Transverse colon (tissue), 3 donors: ENCODE data around the gene WDR26.
"Not testable (repeated sequence)": the region's sequence is repeated elsewhere in the genome, so short reads cannot be mapped to it uniquely, and the experiment has no call there.

ENCODE experiments used
- EP300 ChIP-seq: sonication (generic); formaldehyde crosslinking; IDR thresholded peaks from one replicate; pipeline ENCODE4 v1.6.1; 2017; ENCODE audit warnings: antibody characterized with exemption, low read depth
- POLR2AphosphoS5 ChIP-seq, 3 donors: sonication (generic); formaldehyde crosslinking; IDR thresholded peaks; one replicate each; pipeline ENCODE4 v1.6.1; 2016; ENCODE audit warnings: antibody characterized with exemption in 3 of 3

DNA sequence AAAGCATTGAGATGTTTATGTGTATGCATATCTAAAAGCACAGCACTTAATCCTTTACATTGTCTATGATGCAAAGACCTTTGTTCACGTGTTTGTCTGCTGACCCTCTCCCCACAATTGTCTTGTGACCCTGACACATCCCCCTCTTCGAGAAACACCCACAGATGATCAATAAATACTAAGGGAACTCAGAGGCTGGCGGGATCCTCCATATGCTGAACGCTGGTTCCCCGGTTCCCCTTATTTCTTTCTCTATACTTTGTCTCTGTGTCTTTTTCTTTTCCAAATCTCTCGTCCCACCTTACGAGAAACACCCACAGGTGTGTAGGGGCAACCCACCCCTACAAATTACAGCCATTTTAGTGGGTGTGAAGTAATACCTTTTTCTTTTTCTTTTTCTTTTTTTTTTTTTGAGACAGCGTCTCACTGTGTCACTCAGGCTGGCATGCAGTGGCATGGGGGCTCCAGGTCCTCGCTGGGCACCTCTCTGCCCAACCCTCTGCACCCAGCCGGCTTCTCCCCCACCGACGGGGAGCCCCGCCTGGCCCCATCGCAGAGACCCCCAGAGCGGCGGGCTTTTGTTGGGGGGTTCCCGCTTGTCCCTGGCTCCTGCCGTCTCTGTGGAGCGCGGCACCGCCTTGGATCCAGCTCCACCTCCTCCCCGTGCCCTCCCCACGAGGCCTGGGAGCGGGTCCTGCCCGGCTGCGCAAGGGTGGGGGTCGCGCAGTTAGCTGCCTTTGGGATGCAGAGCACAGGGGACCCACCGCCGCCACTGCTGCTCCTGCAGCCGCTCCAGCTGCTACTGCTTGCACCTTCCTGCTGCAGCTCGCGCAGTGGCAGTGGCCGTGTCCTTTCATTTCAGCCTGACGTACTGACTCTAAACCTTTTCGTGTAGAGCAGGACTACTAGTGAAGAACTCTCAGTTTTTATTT is 93.9 kb downstream of the WDR26 start:
- TF ChIP-seq EP300; POLR2AphosphoS5 (IDR thresholded peaks at IDR 0.05): not testable (repeated sequence)
